Uterus (tissue), 4 donors: ENCODE measurements around the gene ARHGAP31. TPM values are rescaled to one million over a fixed set of nuclear protein-coding genes. Genes with fewer than 3 reads are reported as not detected.

Experiments
- DNase-seq, 2 donors: peaks; one replicate each; pipeline ENCODE4 v3.0.0-alpha.2; 2019 to 2020
- H3K27ac ChIP-seq, 2 donors: fragments of 200-600 bp; sonication (generic); 1 replicate in 1 of 2; 2 replicates in 1 of 2; pipeline ENCODE4 v1.5.1; 2016 to 2018
- H3K27me3 ChIP-seq, 2 donors: fragments of 200-600 bp; sonication (generic); one replicate each; pipeline ENCODE4 v1.5.1; 2018 to 2019; ENCODE audit warnings: control low read depth in 1 of 2
- H3K36me3 ChIP-seq, 2 donors: fragments of 200-600 bp; sonication (generic); one replicate each; pipeline ENCODE4 v1.5.1; 2019; ENCODE audit warnings: control low read depth in 1 of 2
- H3K4me1 ChIP-seq, 2 donors: fragments of 200-600 bp; sonication (generic); one replicate each; pipeline ENCODE4 v1.5.1; 2018 to 2019; ENCODE audit warnings: control low read depth in 1 of 2
- H3K4me3 ChIP-seq, 2 donors: fragments of 200-600 bp; sonication (generic); 1 replicate in 1 of 2; 2 replicates in 1 of 2; pipeline ENCODE4 v1.5.1; 2018 to 2019; ENCODE audit warnings: mild to moderate bottlenecking in 1 of 2
- H3K9me3 ChIP-seq, 2 donors: fragments of 200-600 bp; sonication (generic); one replicate each; pipeline ENCODE4 v1.5.1; 2019; ENCODE audit warnings: control low read depth in 1 of 2
- POLR2A ChIP-seq, 2 donors: fragments of 450-650 bp; IDR thresholded peaks; one replicate each; pipeline ENCODE4 v1.6.1; 2016; ENCODE audit warnings: antibody characterized with exemption in 2 of 2, mild to moderate bottlenecking in 1 of 2, moderate library complexity in 1 of 2
- intact Hi-C: fragments of 100-400 bp; cut with DNase I; formaldehyde crosslinking; loops from one replicate; pipeline ENCODE4 v1.15.1; 2023; ENCODE audit warnings: low total_unique reads
- total RNA-seq, 4 donors: library from RNA; depleted of rRNA in 3 of 4; stranded (reverse); fragments of >200 nt in 3 of 4; gene quantifications; one replicate each; pipeline versions ENCODE4 v1.1.0 to v1.2.4, GENCODE V29; 2014 to 2023
- TF ChIP-seq, protein P1 (sequence below), 4 experiments: fragments of 200-600 bp in 2 of 4; fragments of 450-650 bp in 2 of 4; sonication (generic) in 2 of 4; IDR thresholded peaks; one replicate each; pipeline ENCODE4 v1.5.1; 2016 to 2019; ENCODE audit warnings: antibody characterized with exemption in 4 of 4, mild to moderate bottlenecking in 2 of 4, moderate library complexity in 1 of 4
- donor health status: DM: yes; HTN: yes; CAD: no.

Gene ARHGAP31, protein sequence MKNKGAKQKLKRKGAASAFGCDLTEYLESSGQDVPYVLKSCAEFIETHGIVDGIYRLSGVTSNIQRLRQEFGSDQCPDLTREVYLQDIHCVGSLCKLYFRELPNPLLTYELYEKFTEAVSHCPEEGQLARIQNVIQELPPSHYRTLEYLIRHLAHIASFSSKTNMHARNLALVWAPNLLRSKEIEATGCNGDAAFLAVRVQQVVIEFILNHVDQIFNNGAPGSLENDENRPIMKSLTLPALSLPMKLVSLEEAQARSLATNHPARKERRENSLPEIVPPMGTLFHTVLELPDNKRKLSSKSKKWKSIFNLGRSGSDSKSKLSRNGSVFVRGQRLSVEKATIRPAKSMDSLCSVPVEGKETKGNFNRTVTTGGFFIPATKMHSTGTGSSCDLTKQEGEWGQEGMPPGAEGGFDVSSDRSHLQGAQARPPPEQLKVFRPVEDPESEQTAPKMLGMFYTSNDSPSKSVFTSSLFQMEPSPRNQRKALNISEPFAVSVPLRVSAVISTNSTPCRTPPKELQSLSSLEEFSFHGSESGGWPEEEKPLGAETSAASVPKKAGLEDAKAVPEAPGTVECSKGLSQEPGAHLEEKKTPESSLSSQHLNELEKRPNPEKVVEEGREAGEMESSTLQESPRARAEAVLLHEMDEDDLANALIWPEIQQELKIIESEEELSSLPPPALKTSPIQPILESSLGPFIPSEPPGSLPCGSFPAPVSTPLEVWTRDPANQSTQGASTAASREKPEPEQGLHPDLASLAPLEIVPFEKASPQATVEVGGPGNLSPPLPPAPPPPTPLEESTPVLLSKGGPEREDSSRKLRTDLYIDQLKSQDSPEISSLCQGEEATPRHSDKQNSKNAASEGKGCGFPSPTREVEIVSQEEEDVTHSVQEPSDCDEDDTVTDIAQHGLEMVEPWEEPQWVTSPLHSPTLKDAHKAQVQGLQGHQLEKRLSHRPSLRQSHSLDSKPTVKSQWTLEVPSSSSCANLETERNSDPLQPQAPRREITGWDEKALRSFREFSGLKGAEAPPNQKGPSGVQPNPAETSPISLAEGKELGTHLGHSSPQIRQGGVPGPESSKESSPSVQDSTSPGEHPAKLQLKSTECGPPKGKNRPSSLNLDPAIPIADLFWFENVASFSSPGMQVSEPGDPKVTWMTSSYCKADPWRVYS (N-terminal part only)
- total RNA-seq: 10 to 100 TPM; 17.6 to 53.2 (median 29.4) TPM

DNA sequence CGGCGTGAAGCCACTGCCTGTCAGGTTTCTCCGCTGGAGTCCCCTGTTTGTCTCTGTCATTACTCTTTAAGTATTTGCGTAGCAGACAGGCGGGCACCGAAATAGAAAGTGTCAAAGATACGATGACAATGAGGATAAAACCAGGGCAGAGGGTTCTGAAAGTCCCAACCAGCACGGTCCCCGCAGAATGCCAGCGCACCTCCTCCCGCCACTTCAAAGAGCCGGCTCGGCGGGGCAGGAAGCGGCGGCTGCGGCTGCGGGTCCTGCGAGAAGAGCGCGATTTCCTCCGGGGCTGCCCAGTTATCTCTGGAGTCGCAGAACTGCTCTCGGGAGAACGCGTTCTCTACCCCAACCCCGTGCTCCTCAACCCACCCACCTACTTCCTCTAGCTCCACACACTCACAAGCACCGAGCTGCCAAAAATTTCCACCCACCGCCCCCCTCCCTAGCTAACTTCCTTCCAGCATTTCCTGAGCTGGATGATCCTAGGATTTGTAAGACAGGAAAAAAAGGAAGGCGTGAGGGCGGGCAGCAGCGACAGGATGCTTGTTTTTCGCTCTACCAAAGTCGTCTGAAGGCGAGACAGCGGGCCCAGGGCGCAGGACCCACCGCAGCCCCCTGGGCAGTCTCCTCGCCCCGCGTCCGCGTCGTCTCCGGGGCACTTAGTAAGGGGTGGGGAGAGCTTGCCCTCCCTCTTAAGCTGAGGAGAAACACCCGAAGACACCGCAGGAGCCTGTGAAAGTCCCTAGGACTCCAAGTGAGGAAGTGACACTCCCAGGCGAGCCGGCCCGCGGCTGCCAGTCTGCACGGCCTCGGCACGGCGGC is at the start of gene ARHGAP31:
ARHGAP31 (plus strand) TSS at position 513 of the 825 bp plus-strand sequence. CDS start 522 bp downstream, outside the sequence.
- H3K27ac ChIP-seq: peak within 1 kb of the TSS; percentile 87 to 94
- no peaks in the 10 kb centered on the region for H3K4me1 ChIP-seq
- DNase-seq: peak; percentile 60 to 70

DNA sequence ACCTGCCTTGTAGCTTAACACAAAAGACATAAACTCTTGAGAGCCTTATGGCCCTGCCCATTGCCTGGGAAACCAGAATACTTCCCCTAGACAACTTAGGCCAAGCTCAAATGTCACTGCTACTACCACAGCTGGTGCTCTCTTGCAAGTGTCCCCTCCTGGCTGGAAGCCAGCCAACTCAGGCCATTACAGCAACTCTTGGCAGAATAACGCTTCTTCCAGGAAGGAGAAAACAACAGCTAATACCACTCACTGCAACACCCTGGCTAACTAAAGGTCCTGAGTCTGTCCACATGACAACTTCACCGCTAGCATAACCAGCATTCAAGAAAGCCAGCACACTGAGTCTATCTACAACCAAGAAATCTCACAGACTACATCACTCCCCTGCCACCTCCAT is 48.4 kb upstream of the ARHGAP31 start:
- Histone ChIP-seq H3K4me1 (no peaks in the 10 kb centered on the region), H3K36me3 (no peaks in the 10 kb centered on the region), H3K27me3 (no peaks in the 10 kb centered on the region), H3K9me3 (peaks cover 0 to 4% of the 10 kb centered on the region in 2 donors), H3K27ac (no peak overlapping the region), H3K4me3 (no peak overlapping the region)
- DNase-seq: no peak
- intact Hi-C loops: no loop called here
- TF ChIP-seq, protein P1, sequence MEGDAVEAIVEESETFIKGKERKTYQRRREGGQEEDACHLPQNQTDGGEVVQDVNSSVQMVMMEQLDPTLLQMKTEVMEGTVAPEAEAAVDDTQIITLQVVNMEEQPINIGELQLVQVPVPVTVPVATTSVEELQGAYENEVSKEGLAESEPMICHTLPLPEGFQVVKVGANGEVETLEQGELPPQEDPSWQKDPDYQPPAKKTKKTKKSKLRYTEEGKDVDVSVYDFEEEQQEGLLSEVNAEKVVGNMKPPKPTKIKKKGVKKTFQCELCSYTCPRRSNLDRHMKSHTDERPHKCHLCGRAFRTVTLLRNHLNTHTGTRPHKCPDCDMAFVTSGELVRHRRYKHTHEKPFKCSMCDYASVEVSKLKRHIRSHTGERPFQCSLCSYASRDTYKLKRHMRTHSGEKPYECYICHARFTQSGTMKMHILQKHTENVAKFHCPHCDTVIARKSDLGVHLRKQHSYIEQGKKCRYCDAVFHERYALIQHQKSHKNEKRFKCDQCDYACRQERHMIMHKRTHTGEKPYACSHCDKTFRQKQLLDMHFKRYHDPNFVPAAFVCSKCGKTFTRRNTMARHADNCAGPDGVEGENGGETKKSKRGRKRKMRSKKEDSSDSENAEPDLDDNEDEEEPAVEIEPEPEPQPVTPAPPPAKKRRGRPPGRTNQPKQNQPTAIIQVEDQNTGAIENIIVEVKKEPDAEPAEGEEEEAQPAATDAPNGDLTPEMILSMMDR (IDR thresholded peaks at IDR 0.05): no peak

More for the DNA sequence above, at the start of gene ARHGAP31:
- TF ChIP-seq, protein P1 (IDR thresholded peaks at IDR 0.05): no peak
- TF ChIP-seq POLR2A (IDR thresholded peaks at IDR 0.05): no peak
- intact Hi-C loops: no loop called here
- H3K4me3 ChIP-seq: peak within 1 kb of the TSS; percentile 80 to 86
- H3K36me3 ChIP-seq: no peaks in the 10 kb centered on the region
- no peaks in the 10 kb centered on the region for H3K9me3 ChIP-seq
- H3K27me3 ChIP-seq: no peaks in the 10 kb centered on the region

DNA sequence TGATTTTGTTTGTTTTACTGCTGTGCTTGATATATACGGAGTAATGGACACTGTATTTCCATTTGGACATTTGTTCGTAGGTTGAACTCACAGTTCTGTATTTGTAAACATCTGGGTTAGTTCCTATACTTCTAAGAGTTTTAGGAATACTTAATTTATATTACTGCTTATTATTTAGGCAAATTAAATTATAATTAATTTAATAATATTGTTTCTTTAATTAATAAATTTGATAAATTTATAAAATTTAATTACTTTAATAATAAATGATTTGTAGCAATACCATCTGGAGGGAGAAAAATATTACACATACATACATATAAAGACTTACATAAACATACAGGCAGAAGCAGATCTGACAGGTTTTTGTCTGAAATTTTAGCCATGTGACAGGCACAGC is 39.0 kb upstream of the ARHGAP31 start:
- intact Hi-C loops: no loop called here
- TF ChIP-seq, protein P1 (IDR thresholded peaks at IDR 0.05): no peak
- no peak for TF ChIP-seq POLR2A (IDR thresholded peaks at IDR 0.05)
- H3K27ac ChIP-seq: no peak overlapping the region

DNA sequence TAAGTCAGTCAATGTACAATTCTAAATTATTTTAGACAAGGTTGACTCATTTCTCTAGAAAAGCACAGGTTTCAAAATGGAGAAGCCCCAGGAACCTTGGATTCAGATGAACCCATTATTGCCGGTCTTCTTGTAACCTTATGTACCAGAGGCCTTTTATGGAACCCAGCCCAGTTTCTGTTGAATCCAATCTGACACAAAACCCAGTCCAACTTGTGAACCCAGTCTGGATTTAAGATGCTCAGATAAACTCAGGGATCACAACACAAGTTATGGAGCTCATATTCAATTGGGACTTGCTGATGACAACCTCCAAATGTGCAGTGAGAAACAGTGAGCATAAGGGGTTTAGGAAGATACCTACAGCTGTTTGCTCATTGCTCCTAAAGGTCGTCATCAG is 37.1 kb upstream of the ARHGAP31 start:
- Histone ChIP-seq H3K4me3 (no peak overlapping the region), H3K27me3 (no peaks in the 10 kb centered on the region), H3K36me3 (no peaks in the 10 kb centered on the region), H3K27ac (no peak overlapping the region), H3K9me3 (no peaks in the 10 kb centered on the region), H3K4me1 (no peaks in the 10 kb centered on the region)
- TF ChIP-seq POLR2A (IDR thresholded peaks at IDR 0.05): no peak
- TF ChIP-seq, protein P1 (IDR thresholded peaks at IDR 0.05): no peak
- intact Hi-C loops: no loop called here
- no peak for DNase-seq

More for the DNA sequence above, 39.0 kb upstream of the ARHGAP31 start:
- H3K4me3 ChIP-seq: no peak overlapping the region
- H3K36me3 ChIP-seq: no peaks in the 10 kb centered on the region
- H3K4me1 ChIP-seq: no peaks in the 10 kb centered on the region
- no peaks in the 10 kb centered on the region for H3K9me3 ChIP-seq
- no peaks in the 10 kb centered on the region for H3K27me3 ChIP-seq
- no peak for DNase-seq
